Neural progenitor cell (in vitro differentiated cells): Measurements from ENCODE around the gene RUNX3. TPM values are rescaled to one million over a fixed set of nuclear protein-coding genes. Genes with fewer than 3 reads are reported as not detected.
A peak's percentile ranks its signal among the peaks of the same experiment; 100 is the strongest.

Experiments used
- DNase-seq: peaks from one replicate; pipeline ENCODE4 v3.0.0-alpha.2; 2016; ENCODE audit warnings: low spot score
- H2AFZ ChIP-seq: fragments of 200-600 bp; sonication (generic); replicated peaks from 2 replicates; pipeline ENCODE4 v1.6.1; 2016; ENCODE audit warnings: antibody characterized with exemption
- H3F3A ChIP-seq: fragments of 200-600 bp; sonication (generic); 2 replicates; pipeline ENCODE4 v1.6.1; 2016; ENCODE audit warnings: antibody characterized with exemption, low read depth
- H3K27ac ChIP-seq: fragments of 200-600 bp; sonication (generic); 2 replicates; pipeline ENCODE4 v1.5.1; 2016; ENCODE audit warnings: mild to moderate bottlenecking
- H3K27me3 ChIP-seq: fragments of 200-600 bp; sonication (generic); 2 replicates; pipeline ENCODE4 v1.6.1; 2016; ENCODE audit warnings: mild to moderate bottlenecking, moderate library complexity
- H3K36me3 ChIP-seq: fragments of 200-600 bp; sonication (generic); 2 replicates; pipeline ENCODE4 v1.5.1; 2016
- H3K4me1 ChIP-seq: fragments of 200-600 bp; sonication (generic); 2 replicates; pipeline ENCODE4 v1.6.1; 2016; ENCODE audit warnings: mixed run types
- H3K4me2 ChIP-seq: fragments of 200-600 bp; sonication (generic); 2 replicates; pipeline ENCODE4 v1.6.1; 2016
- H3K4me3 ChIP-seq: fragments of 200-600 bp; sonication (generic); 2 replicates; pipeline ENCODE4 v1.5.1; 2016
- H3K79me2 ChIP-seq: fragments of 200-600 bp; sonication (generic); 2 replicates; pipeline ENCODE4 v1.6.1; 2016; ENCODE audit warnings: low read depth
- H3K9ac ChIP-seq: fragments of 200-600 bp; sonication (generic); 2 replicates; pipeline ENCODE4 v1.6.1; 2016
- H3K9me3 ChIP-seq: fragments of 200-600 bp; sonication (generic); 2 replicates; pipeline ENCODE4 v1.5.1; 2016; ENCODE audit warnings: low read depth
- H4K20me1 ChIP-seq: fragments of 200-600 bp; sonication (generic); 2 replicates; pipeline ENCODE4 v1.6.1; 2016; ENCODE audit warnings: low read depth
- H3K27ac Mint-ChIP-seq: 3 replicates; pipeline ENCODE4 v1.8.0; 2021; ENCODE audit warnings: mixed read lengths
- H3K27me3 Mint-ChIP-seq: 2 replicates; pipeline ENCODE4 v1.8.0; 2022; ENCODE audit warnings: low read depth, mild to moderate bottlenecking, inconsistent platforms, moderate library complexity, mixed read lengths; ENCODE audit not compliant: insufficient read depth
- H3K36me3 Mint-ChIP-seq: 3 replicates; pipeline ENCODE4 v1.8.0; 2021; ENCODE audit warnings: mixed read lengths
- H3K4me1 Mint-ChIP-seq: 3 replicates; pipeline ENCODE4 v1.8.0; 2021; ENCODE audit warnings: mixed read lengths
- H3K4me3 Mint-ChIP-seq: 3 replicates; pipeline ENCODE4 v1.8.0; 2021; ENCODE audit warnings: mild to moderate bottlenecking, moderate library complexity, mixed read lengths
- H3K9me3 Mint-ChIP-seq: 3 replicates; pipeline ENCODE4 v1.8.0; 2020; ENCODE audit warnings: mixed read lengths
- EZH2 ChIP-seq: fragments of 200-600 bp; sonication (generic); IDR thresholded peaks from 2 replicates; pipeline ENCODE4 v1.6.1; 2017; ENCODE audit warnings: antibody characterized with exemption, mild to moderate bottlenecking, moderate library complexity
- EZH2phosphoT487 ChIP-seq: fragments of 200-600 bp; sonication (generic); IDR thresholded peaks from 2 replicates; pipeline ENCODE4 v1.6.1; 2017; ENCODE audit warnings: antibody characterized with exemption
- total RNA-seq: library from RNA; depleted of rRNA; stranded (reverse); fragments of >200 nt; gene quantifications from 2 replicates; pipeline ENCODE4 v1.2.3, GENCODE V29; 2015; ENCODE audit warnings: low replicate concordance
- TF ChIP-seq, protein P1 (sequence below): fragments of 200-600 bp; sonication (generic); IDR thresholded peaks from 2 replicates; pipeline ENCODE4 v1.5.1; 2017; ENCODE audit warnings: antibody characterized with exemption, mild to moderate bottlenecking

RUNX3 gene
- total RNA-seq, 1 donor from 2014 or later = not detected

- H3K27me3 ChIP-seq = no peaks in the 10 kb centered on the region
- H3K4me1 ChIP-seq = peaks cover 8% of the 10 kb centered on the region
- DNase-seq = no peak
- no peaks in the 10 kb centered on the region for H3K36me3 ChIP-seq
- no peak overlapping the region for H3K4me3 ChIP-seq
- H3K27ac ChIP-seq = no peak overlapping the region
- H3K9me3 ChIP-seq = no peaks in the 10 kb centered on the region
- peaks cover 5% of the 10 kb centered on the region for H3K27me3 Mint-ChIP-seq
- H3K4me2 ChIP-seq = no peak overlapping the region
- H3K36me3 Mint-ChIP-seq = no peaks in the 10 kb centered on the region
- no peaks in the 10 kb centered on the region for H4K20me1 ChIP-seq
- no peaks in the 10 kb centered on the region for H3K79me2 ChIP-seq
- no peaks in the 10 kb centered on the region for H3K9me3 Mint-ChIP-seq
- peaks cover 3% of the 10 kb centered on the region for H3F3A ChIP-seq
- H3K27ac Mint-ChIP-seq = no peak overlapping the region
- H3K9ac ChIP-seq = no peak overlapping the region
- no peak overlapping the region for H3K4me3 Mint-ChIP-seq
- H3K4me1 Mint-ChIP-seq = no peaks in the 10 kb centered on the region
- no peak overlapping the region for H2AFZ ChIP-seq
- TF ChIP-seq EZH2 (no peak), EZH2phosphoT487 (no peak)
- TF ChIP-seq, protein P1, sequence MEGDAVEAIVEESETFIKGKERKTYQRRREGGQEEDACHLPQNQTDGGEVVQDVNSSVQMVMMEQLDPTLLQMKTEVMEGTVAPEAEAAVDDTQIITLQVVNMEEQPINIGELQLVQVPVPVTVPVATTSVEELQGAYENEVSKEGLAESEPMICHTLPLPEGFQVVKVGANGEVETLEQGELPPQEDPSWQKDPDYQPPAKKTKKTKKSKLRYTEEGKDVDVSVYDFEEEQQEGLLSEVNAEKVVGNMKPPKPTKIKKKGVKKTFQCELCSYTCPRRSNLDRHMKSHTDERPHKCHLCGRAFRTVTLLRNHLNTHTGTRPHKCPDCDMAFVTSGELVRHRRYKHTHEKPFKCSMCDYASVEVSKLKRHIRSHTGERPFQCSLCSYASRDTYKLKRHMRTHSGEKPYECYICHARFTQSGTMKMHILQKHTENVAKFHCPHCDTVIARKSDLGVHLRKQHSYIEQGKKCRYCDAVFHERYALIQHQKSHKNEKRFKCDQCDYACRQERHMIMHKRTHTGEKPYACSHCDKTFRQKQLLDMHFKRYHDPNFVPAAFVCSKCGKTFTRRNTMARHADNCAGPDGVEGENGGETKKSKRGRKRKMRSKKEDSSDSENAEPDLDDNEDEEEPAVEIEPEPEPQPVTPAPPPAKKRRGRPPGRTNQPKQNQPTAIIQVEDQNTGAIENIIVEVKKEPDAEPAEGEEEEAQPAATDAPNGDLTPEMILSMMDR = no peak
Observed at GRCh38 chr1:24875991-24876506, 54.0 kb downstream of the RUNX3 start.

DNA sequence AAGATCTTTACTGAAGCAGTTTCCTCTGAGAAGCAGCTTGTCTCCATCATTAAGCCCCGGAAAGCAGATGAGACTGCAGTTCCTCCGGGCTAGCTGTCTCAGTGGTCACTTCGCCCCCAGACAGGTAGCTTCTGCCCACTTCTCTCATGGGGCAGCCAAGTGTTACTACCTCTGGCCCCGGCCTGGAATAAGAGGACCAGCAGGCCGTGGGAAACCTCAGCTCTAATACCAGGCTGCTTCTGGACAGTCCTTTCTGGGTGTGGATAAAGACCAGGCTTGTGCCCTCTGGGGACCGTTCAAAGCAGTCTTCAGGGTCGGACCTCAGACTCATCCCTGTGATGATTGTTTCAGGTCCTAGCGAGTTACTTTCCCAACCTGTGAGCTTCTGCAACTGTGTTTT lies 54.8 kb downstream of the RUNX3 start:
- Histone ChIP-seq H3K4me3 (no peak overlapping the region), H3K9ac (no peak overlapping the region), H3K4me2 (peak overlapping the region; percentile 10), H4K20me1 (no peaks in the 10 kb centered on the region), H2AFZ (peak overlapping the region; percentile 98), H3K27me3 (no peaks in the 10 kb centered on the region), H3K79me2 (no peaks in the 10 kb centered on the region), H3K9me3 (no peaks in the 10 kb centered on the region), H3F3A (peaks cover 3% of the 10 kb centered on the region), H3K27ac (no peak overlapping the region), H3K36me3 (no peaks in the 10 kb centered on the region), H3K4me1 (peaks cover 8% of the 10 kb centered on the region)
- peaks cover 8% of the 10 kb centered on the region for H3K27me3 Mint-ChIP-seq
- no peaks in the 10 kb centered on the region for H3K4me1 Mint-ChIP-seq
- no peak for DNase-seq
- H3K36me3 Mint-ChIP-seq = no peaks in the 10 kb centered on the region
- TF ChIP-seq EZH2phosphoT487 = no peak
- TF ChIP-seq EZH2 = no peak
- TF ChIP-seq, protein P1 = no peak
- H3K4me3 Mint-ChIP-seq = no peak overlapping the region
- H3K27ac Mint-ChIP-seq = no peak overlapping the region
- H3K9me3 Mint-ChIP-seq = no peaks in the 10 kb centered on the region

DNA sequence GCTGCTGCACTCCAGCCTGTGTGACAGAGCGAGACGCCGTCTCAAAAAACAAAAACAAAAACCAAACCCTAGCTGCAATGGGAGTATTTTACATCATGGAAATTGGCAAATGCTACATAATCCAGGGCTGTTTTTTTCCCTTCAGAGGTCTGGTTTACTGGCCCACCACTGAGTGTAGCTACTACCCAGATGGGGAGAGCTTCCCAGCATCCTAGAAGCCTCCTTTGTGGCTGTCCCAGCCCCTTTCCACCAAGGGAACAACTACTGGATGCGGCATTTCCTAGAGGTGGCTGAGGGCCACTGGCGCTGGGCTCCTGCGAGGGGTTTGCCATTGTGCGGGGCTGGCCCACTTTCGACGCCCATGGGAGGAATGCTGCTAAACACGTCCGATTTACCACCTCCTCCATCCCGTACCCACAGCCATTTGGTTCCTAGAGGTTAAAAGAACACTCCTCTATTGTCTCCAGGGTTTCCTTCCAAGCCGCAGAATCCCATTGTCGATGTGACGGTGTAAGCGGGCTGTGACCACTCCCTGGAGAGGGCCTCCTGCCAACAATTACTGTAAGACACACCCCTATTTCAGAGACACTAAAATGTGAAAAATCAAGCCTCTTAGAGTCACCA lies 55.4 kb downstream of the RUNX3 start:
- Mint-ChIP-seq H3K4me1 (no peaks in the 10 kb centered on the region), H3K36me3 (no peaks in the 10 kb centered on the region), H3K27ac (no peak overlapping the region), H3K4me3 (no peak overlapping the region), H3K27me3 (peaks cover 9% of the 10 kb centered on the region), H3K9me3 (no peaks in the 10 kb centered on the region)
- Histone ChIP-seq H3K79me2 (no peaks in the 10 kb centered on the region), H3K4me2 (peak overlapping the region; percentile 10), H3K4me1 (peaks cover 8% of the 10 kb centered on the region), H3K36me3 (no peaks in the 10 kb centered on the region), H3K27me3 (no peaks in the 10 kb centered on the region), H4K20me1 (no peaks in the 10 kb centered on the region), H3K27ac (no peak overlapping the region), H3K9ac (no peak overlapping the region), H3F3A (peaks cover 3% of the 10 kb centered on the region), H3K4me3 (no peak overlapping the region), H2AFZ (peak overlapping the region; percentile 98), H3K9me3 (no peaks in the 10 kb centered on the region)
- TF ChIP-seq, protein P1 = no peak
- no peak for TF ChIP-seq EZH2phosphoT487
- TF ChIP-seq EZH2 = no peak
- peak; percentile 32 for DNase-seq
